HG03139 (cell line): ENCODE results near the gene CDKAL1.

Source experiments
- ATAC-seq: cut with Tn5 transposase; IDR thresholded peaks from one replicate; pipeline ENCODE4 v1.9.1; 2021; ENCODE audit not compliant: unreplicated experiment

CDKAL1 gene

GRCh38 chr6:21121636-21122136 is 587.4 kb downstream of the CDKAL1 start:
- no peak for ATAC-seq

- ATAC-seq, result no peak
These were observed 589.5 kb downstream of the CDKAL1 start for GRCh38 chr6:21123507-21124436.

DNA sequence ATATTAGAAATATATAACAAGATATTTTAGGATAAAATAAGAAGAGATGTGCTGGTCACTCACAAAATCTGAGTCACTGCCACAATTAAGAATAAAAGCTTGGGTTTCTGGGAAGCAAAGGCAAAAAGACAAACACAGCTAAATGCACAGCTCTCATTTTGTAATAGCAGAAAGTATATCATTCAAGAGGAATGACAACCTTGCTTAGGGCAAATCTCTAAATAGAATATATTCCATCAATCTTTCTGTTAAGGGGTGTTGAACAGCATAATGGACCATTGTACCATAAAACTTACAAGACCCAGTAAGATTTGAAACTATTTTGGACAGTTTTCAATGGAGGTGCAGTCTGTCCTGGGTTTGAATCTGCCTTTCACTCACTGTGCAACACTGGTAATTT is 594.3 kb downstream of the CDKAL1 start:
- no peak for ATAC-seq

GRCh38 chr6:21131406-21131805 is 597.1 kb downstream of the CDKAL1 start:
- ATAC-seq, result no peak

GRCh38 chr6:21132446-21132845 is 598.2 kb downstream of the CDKAL1 start:
- no peak for ATAC-seq

DNA sequence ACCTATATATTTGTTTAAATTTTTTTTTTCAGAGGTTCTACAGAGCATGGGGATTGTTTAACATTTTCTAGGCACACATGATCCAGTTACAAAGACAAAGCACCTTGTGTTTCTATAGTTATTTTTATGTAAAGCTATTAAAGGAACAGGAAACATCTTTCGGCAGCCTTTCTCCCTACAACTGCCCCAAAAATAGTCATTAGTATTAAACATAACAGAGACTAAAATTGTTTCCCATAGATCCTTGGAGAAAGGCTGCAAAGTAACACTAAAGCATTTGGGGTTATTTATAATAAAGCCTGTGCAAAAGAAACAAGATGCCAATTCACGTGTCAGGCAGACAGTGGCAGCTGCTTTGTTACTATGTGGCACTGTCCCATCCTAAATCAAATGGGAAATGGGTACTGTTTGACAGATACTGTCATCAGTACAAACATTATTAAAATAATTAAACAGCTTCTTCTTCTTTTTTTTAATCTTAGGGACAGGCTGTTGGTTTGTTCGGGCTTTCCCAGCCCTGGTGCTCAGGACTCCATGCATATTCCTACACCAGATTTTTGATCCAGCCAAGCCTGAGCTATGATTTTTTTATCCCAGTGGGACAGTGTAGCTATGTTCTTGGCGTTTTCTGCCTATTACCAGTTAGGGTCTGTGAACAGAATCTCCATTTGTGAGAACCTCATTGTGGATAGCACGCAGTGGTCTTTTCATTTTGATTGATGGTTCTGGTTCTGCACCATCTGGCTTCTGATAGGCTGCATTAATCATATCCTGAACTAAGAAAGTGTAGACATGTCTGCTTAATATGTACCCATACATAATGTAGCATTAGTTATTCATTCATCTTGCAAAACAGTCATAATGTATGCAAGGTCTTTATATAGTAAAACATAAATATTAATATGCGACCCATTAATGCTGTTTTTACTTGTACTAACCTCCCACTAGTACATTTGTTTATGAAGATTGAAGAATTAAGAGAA is 598.9 kb downstream of the CDKAL1 start:
- no peak for ATAC-seq

- no peak for ATAC-seq
These were observed 599.6 kb downstream of the CDKAL1 start for GRCh38 chr6:21133901-21134300.

GRCh38 chr6:21134356-21134755 is 600.1 kb downstream of the CDKAL1 start:
- no peak for ATAC-seq

DNA sequence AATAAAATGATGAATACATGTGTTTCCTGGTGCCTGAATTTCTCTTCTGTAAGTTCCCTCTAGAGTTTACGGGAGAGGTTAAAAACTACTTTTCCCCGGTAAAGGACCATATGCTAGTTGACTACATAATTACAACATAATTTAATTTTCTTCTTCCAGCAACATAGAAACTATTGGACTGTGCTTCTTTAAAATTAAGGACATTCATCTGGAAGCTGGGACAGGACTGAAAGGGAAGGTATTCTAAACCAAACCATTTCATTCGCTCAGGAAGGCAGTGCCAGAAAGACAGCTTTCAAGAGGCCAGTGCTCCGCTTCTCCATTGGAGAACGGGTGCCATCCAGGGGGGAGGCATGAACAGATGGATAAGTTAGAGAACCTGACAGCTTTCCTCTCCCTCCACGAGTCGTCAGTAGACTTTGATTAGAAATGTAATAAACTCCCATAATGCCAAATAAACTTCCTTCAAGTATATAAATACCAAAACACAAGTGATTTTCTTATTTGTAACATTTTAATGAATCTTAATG is 601.3 kb downstream of the CDKAL1 start:
- no peak for ATAC-seq

- no peak for ATAC-seq
These were observed 603.6 kb downstream of the CDKAL1 start for GRCh38 chr6:21137700-21138335.

- no peak for ATAC-seq
These were observed 604.2 kb downstream of the CDKAL1 start for GRCh38 chr6:21138336-21139069.

DNA sequence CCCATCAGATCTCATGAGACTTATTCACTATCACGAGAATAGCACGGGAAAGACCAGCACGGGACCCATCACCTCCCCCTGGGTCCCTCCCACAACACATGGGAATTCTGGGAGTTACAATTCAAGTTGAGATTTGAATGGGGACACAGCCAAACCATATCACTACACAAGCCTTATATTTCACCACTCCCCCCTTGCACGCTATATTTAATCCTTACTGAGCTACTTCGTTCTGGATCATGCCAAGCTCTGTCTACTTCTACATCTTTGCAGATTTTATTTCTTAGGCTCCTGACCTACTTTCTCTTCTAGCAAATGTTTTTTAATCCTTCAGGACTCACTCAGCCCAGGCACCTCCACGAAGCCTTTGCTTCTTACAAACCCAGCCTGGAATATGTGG is 606.7 kb downstream of the CDKAL1 start:
- no peak for ATAC-seq

GRCh38 chr6:21141616-21142303 is 607.5 kb downstream of the CDKAL1 start:
- ATAC-seq, result no peak

GRCh38 chr6:21142741-21143140 is 608.5 kb downstream of the CDKAL1 start:
- ATAC-seq, result no peak

- no peak for ATAC-seq
These were observed 609.4 kb downstream of the CDKAL1 start for GRCh38 chr6:21143645-21144044.

- ATAC-seq, result no peak
These were observed 610.7 kb downstream of the CDKAL1 start for GRCh38 chr6:21144928-21145327.

GRCh38 chr6:21147995-21148394 is 613.7 kb downstream of the CDKAL1 start:
- ATAC-seq, result no peak

DNA sequence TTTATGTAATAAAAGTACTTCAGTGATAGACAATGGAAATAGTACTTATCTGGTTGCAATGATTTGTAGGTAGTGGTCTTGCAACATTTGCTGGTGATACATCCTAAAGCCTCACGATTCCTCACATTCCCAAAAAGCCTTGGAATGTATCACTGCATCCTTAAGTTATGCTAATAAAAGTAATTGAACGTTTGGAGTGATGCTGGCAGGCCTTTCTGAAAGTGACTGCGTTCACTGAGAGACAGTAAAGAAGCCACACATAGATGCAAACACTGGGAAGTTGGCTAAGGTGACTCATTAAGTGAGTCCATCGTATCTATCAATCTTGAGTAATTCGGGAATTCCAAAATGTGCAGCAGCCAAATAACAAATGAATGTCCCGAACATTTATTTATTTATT is 615.2 kb downstream of the CDKAL1 start:
- no peak for ATAC-seq

DNA sequence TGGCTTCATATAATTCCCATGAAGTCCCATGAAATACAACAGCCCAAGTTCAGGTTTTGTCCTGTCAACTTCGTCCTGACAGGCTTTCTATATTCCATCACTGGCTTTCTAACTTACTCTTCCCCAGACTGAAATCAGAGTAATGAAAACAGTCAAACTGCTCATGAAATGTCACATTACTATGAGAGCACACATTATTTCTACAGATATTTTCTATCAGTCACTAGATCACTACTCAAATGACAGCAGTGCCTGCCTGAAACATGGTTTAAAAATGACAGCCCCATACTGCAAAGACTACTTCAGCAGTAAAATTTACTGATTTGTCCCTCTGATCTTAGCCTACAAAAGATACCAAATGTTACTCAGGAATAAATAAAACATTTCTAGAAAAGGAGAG is 616.4 kb downstream of the CDKAL1 start:
- no peak for ATAC-seq
